ENCODE measurements around the gene ZNF764.

Gene ZNF764

DNA sequence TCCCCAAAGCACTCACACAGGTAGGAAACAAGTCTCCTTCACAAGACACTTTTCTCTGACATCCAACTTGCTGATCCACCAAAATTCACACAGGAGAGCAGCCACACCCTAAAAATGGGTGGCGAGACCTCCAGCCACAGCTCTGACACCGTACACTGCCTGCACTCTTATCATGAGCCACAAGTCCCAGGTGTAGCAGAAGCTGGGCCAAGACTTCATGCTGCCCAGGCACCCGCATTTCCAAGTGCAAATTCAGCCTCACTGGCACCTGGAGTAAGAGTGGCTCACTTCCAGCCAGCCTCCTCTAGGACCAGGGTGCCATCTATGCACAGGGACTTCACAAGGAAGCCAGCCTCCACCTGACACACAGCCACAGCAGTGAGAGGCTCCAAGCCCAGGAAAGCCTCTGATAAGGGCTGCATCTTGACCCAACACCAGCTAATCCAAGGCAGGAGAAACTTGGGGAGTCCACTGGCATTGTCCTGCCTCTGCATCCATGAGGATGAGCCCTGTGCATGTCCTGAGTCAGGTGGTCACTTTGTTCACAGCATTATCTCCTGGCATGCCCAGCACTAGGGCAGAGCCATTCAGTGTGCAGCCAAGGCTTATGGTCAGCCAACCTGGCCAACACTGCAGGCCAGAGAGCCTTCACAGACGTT lies 29.2 kb downstream of the ZNF764 start:
- H3K9ac ChIP-seq (ENCODE audit: low read length): no peak overlapping the region
- H3K9me2 ChIP-seq (replicated peaks; ENCODE audit: insufficient read depth, low read length): no peaks in the 10 kb centered on the region
- no peaks in the 10 kb centered on the region for H3K79me2 ChIP-seq (ENCODE audit: insufficient read depth, low read length)
- H3K36me3 ChIP-seq (ENCODE audit: low read length): no peaks in the 10 kb centered on the region
- H2AFZ ChIP-seq (ENCODE audit: low read depth, low read length, severe bottlenecking): no peak overlapping the region
- H3K27ac ChIP-seq (ENCODE audit: low read depth, low read length): peak overlapping the region; percentile 5; the same call in 1 of the 2 replicates
- no peak overlapping the region for H3K4me2 ChIP-seq (ENCODE audit: low read depth, low read length, poor library complexity, severe bottlenecking)
- H3F3A ChIP-seq (ENCODE audit: insufficient read depth): peaks cover 16% of the 10 kb centered on the region
- no peak for TF ChIP-seq EZH2phosphoT487 (conservative IDR thresholded peaks at IDR 0.05; ENCODE audit: low read length)
- TF ChIP-seq CTCF (IDR thresholded peaks at IDR 0.05; ENCODE audit: insufficient read depth, low read length, poor library complexity, severe bottlenecking): no peak
- H3K9me3 ChIP-seq (ENCODE audit: insufficient read depth, low read length): no peaks in the 10 kb centered on the region
- no peaks in the 10 kb centered on the region for H4K20me1 ChIP-seq (ENCODE audit: low read depth, low read length)
- no peaks in the 10 kb centered on the region for H3K27me3 ChIP-seq (ENCODE audit: low read length)
- H3K4me3 ChIP-seq (ENCODE audit: insufficient read depth, low read length, poor library complexity, severe bottlenecking): no peak overlapping the region

DNA sequence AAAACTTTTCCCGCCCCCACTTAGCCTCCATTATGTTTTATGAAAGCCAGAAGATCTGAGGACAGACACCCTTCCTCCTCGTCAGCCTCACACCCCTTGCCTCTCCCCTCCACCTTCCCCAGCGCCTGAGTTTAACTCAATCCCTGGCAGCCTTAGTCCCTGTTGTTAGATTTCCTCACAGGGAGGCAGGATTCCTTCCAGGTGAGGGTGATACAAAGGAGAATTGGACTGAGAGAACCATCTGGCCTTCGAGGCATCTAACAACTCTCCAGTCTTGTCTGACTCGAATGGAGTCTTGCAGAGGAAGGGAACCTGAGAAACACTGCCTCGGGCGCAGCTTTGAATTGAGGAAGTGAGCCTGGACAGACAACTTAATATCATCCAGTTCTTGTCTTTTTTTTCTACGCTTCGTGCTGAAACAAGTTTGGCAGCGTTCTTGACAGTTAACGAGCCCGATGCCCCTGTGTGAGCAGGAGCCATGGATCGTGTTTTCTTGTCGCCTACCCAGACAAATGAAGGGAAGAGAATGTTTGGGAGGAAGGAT lies 30.5 kb downstream of the ZNF764 start:
- Histone ChIP-seq H3K4me3 (ENCODE audit: insufficient read depth, low read length, poor library complexity, severe bottlenecking) (peak overlapping the region; percentile 52), H2AFZ (ENCODE audit: low read depth, low read length, severe bottlenecking) (no peak overlapping the region), H3K79me2 (ENCODE audit: insufficient read depth, low read length) (no peaks in the 10 kb centered on the region), H3K27ac (ENCODE audit: low read depth, low read length) (peak overlapping the region; percentile 94), H3K4me2 (ENCODE audit: low read depth, low read length, poor library complexity, severe bottlenecking) (peak overlapping the region; percentile 96), H3K27me3 (ENCODE audit: low read length) (no peaks in the 10 kb centered on the region), H4K20me1 (ENCODE audit: low read depth, low read length) (no peaks in the 10 kb centered on the region), H3K9me2 (replicated peaks; ENCODE audit: insufficient read depth, low read length) (no peaks in the 10 kb centered on the region), H3K9ac (ENCODE audit: low read length) (peak overlapping the region; percentile 67), H3K36me3 (ENCODE audit: low read length) (no peaks in the 10 kb centered on the region), H3K9me3 (ENCODE audit: insufficient read depth, low read length) (no peaks in the 10 kb centered on the region), H3F3A (ENCODE audit: insufficient read depth) (peaks cover 25% of the 10 kb centered on the region)
- TF ChIP-seq CTCF (IDR thresholded peaks at IDR 0.05; ENCODE audit: insufficient read depth, low read length, poor library complexity, severe bottlenecking): no peak
- TF ChIP-seq EZH2phosphoT487 (conservative IDR thresholded peaks at IDR 0.05; ENCODE audit: low read length): no peak

GRCh38 chr16:30526823-30527634 lies 31.1 kb downstream of the ZNF764 start:
- peak overlapping the region; percentile 96 for H3K4me2 ChIP-seq (ENCODE audit: low read depth, low read length, poor library complexity, severe bottlenecking)
- H3K27ac ChIP-seq (ENCODE audit: low read depth, low read length): peak overlapping the region; percentile 94
- H3K9me3 ChIP-seq (ENCODE audit: insufficient read depth, low read length): no peaks in the 10 kb centered on the region
- H4K20me1 ChIP-seq (ENCODE audit: low read depth, low read length): no peaks in the 10 kb centered on the region
- H3K79me2 ChIP-seq (ENCODE audit: insufficient read depth, low read length): no peaks in the 10 kb centered on the region
- H3K4me3 ChIP-seq (ENCODE audit: insufficient read depth, low read length, poor library complexity, severe bottlenecking): peak overlapping the region; percentile 92
- TF ChIP-seq CTCF (IDR thresholded peaks at IDR 0.05; ENCODE audit: insufficient read depth, low read length, poor library complexity, severe bottlenecking) (no peak), EZH2phosphoT487 (conservative IDR thresholded peaks at IDR 0.05; ENCODE audit: low read length) (no peak)
- no peaks in the 10 kb centered on the region for H3K9me2 ChIP-seq (replicated peaks; ENCODE audit: insufficient read depth, low read length)
- H3K27me3 ChIP-seq (ENCODE audit: low read length): no peaks in the 10 kb centered on the region
- H3K9ac ChIP-seq (ENCODE audit: low read length): peak overlapping the region; percentile 78
- H2AFZ ChIP-seq (ENCODE audit: low read depth, low read length, severe bottlenecking): peak overlapping the region; percentile 83
- no peaks in the 10 kb centered on the region for H3K36me3 ChIP-seq (ENCODE audit: low read length)
- H3F3A ChIP-seq (ENCODE audit: insufficient read depth): peaks cover 31% of the 10 kb centered on the region
